ENCODE measurements around the gene HNRNPH1.
"Not testable (repeated sequence)": the region's sequence is repeated elsewhere in the genome, so short reads cannot be mapped to it uniquely, and the experiment has no call there.

HNRNPH1 gene

GRCh38 chr5:179641745-179642144, 18.3 kb upstream of the HNRNPH1 start:
- not testable (repeated sequence) for H3K27ac Mint-ChIP-seq; H3K9me3 Mint-ChIP-seq; H3K36me3 Mint-ChIP-seq (ENCODE audit: low read depth); H3K27me3 Mint-ChIP-seq (ENCODE audit: low read depth); H3K4me1 Mint-ChIP-seq (ENCODE audit: low read depth); H3K4me3 Mint-ChIP-seq; DNase-seq (ENCODE audit: low spot score)

- not testable (repeated sequence) for H3K36me3 Mint-ChIP-seq (ENCODE audit: low read depth); H3K27me3 Mint-ChIP-seq (ENCODE audit: low read depth); H3K9me3 Mint-ChIP-seq
Observed at GRCh38 chr5:179639296-179639695, 15.8 kb upstream of the HNRNPH1 start.

GRCh38 chr5:179634370-179635172, 11.1 kb upstream of the HNRNPH1 start:
- not testable (repeated sequence) for DNase-seq (ENCODE audit: low spot score); H3K4me3 Mint-ChIP-seq; H3K36me3 Mint-ChIP-seq (ENCODE audit: low read depth); H3K9me3 Mint-ChIP-seq; H3K27ac Mint-ChIP-seq; H3K4me1 Mint-ChIP-seq (ENCODE audit: low read depth); H3K27me3 Mint-ChIP-seq (ENCODE audit: low read depth)

More at GRCh38 chr5:179639296-179639695, 15.8 kb upstream of the HNRNPH1 start:
- not testable (repeated sequence) for H3K27ac Mint-ChIP-seq; DNase-seq (ENCODE audit: low spot score); H3K4me1 Mint-ChIP-seq (ENCODE audit: low read depth); H3K4me3 Mint-ChIP-seq

- not testable (repeated sequence) for H3K9me3 Mint-ChIP-seq; DNase-seq (ENCODE audit: low spot score); H3K27ac Mint-ChIP-seq; H3K27me3 Mint-ChIP-seq (ENCODE audit: low read depth); H3K36me3 Mint-ChIP-seq (ENCODE audit: low read depth); H3K4me1 Mint-ChIP-seq (ENCODE audit: low read depth)
- H3K4me3 Mint-ChIP-seq, result peak overlapping the region; percentile 52
Observed at GRCh38 chr5:179633501-179634369, 10.3 kb upstream of the HNRNPH1 start.

DNA sequence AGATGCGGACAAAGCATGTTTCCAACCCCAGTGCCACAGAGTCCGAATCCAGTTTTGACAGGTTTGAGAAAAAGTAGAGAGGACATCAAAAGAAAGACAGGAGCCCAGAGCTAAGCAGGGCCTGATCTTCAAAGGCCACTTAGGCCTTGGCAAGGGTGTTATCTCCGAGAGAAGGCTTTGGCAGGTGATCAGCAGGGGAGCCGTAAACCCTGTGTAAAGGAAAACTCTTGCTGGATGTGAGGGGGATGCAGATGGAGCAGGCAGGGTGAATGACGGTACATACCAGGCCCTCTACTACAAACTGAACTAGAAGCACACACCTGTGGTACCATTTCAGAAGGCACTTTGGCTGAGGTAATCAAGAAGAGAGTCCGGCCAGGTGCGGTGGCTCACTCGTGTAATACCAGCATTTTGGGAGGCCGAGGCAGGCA, 1.4 kb upstream of the HNRNPH1 start:
- H3K36me3 Mint-ChIP-seq (ENCODE audit: low read depth), result peaks cover 36% of the 10 kb centered on the region
- H3K27ac Mint-ChIP-seq, result peak overlapping the region; percentile 100
- H3K4me3 Mint-ChIP-seq, result peak overlapping the region; percentile 98
- H3K4me1 Mint-ChIP-seq (ENCODE audit: low read depth), result peaks cover 26% of the 10 kb centered on the region
- no peak for DNase-seq (ENCODE audit: low spot score)
- H3K9me3 Mint-ChIP-seq, result no peaks in the 10 kb centered on the region
- H3K27me3 Mint-ChIP-seq (ENCODE audit: low read depth), result peaks cover 5% of the 10 kb centered on the region

DNA sequence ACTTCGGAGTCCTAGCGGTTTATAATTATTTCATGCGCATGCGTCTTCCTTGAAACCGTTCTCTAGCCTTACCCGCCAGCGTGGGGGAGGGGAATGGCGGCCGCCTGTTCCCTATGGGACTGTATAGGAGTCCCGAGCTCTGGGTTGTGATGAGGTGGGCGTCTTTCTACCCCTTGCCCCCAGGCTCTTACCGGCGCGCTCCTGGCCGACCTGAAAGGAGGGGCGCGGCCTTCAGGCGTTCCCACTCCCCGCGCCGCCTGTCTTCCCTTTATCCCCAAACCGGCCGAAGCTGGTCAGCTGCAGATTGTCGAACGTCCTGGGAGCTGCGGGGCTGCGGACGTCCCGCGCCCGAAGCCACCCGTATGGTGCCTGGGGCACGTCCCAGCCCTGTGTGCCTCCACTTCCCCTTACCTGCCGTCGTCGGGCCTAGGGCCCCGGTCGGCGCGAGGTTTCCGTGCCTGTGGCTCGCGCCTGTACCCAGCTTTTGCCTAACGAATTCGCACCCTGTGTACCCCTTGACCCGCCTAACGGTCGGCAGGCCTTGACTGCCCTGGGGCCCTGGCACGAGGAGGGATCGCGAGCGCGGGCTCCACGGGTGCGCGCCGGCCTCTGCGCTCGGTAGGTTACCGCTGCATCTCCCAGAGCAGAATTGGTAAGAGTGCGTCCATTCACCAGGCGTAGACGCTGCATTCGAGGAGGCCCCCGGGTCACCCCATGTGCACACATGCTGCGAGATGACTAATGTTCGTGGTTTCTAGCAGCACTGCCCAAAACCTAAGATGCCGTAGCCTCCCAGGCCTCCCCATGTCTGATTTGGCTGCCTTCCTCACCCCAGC, 653 bp upstream of the HNRNPH1 start:
- DNase-seq (ENCODE audit: low spot score), result peak; percentile 71
- Mint-ChIP-seq H3K4me1 (ENCODE audit: low read depth) (peaks cover 30% of the 10 kb centered on the region), H3K9me3 (no peaks in the 10 kb centered on the region), H3K36me3 (ENCODE audit: low read depth) (peaks cover 42% of the 10 kb centered on the region), H3K4me3 (peak overlapping the region; percentile 98), H3K27me3 (ENCODE audit: low read depth) (peaks cover 5% of the 10 kb centered on the region), H3K27ac (peak overlapping the region; percentile 100)

- Mint-ChIP-seq H3K36me3 (ENCODE audit: low read depth) (peaks cover 65% of the 10 kb centered on the region), H3K4me1 (ENCODE audit: low read depth) (peaks cover 48% of the 10 kb centered on the region), H3K9me3 (no peaks in the 10 kb centered on the region), H3K27ac (peak overlapping the region; percentile 100), H3K27me3 (ENCODE audit: low read depth) (peaks cover 5% of the 10 kb centered on the region), H3K4me3 (peak overlapping the region; percentile 90)
- DNase-seq (ENCODE audit: low spot score), result no peak
Observed at GRCh38 chr5:179621551-179622214, 1.8 kb downstream of the HNRNPH1 start.

DNA sequence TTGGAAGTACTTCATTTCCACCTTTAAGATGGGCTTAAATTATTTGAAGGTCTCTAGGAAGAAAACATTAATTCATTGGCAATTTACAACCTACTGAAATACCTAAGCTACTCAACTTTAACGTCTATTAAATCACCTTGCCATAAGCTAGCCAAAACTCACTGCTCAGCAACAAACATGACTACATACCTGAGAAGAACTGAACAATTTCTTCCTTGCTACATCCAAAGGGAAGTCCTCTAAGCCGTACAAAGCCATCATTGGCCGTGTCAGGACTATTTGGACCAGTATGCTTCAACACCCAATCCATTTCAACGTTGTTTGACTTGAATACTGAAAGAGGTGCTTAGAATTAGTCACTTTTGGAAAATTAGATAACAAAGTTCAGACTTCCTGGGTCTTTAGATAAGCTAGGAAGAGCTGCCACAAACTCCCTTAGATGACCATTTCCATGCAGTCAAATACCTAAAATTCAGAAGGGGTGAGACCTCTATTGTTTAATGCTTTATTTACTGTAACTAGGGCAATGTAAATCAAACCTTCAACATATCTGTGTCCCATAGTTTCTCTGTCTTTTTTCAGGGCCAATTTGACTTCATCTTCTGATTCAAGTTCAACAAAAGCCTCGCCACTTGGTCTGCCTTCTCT, 2.6 kb downstream of the HNRNPH1 start:
- H3K9me3 Mint-ChIP-seq, result no peaks in the 10 kb centered on the region
- peak overlapping the region; percentile 100 for H3K27ac Mint-ChIP-seq
- peak overlapping the region; percentile 90 for H3K4me3 Mint-ChIP-seq
- peaks cover 52% of the 10 kb centered on the region for H3K4me1 Mint-ChIP-seq (ENCODE audit: low read depth)
- no peak for DNase-seq (ENCODE audit: low spot score)
- H3K36me3 Mint-ChIP-seq (ENCODE audit: low read depth), result peaks cover 73% of the 10 kb centered on the region
- H3K27me3 Mint-ChIP-seq (ENCODE audit: low read depth), result peaks cover 5% of the 10 kb centered on the region

DNA sequence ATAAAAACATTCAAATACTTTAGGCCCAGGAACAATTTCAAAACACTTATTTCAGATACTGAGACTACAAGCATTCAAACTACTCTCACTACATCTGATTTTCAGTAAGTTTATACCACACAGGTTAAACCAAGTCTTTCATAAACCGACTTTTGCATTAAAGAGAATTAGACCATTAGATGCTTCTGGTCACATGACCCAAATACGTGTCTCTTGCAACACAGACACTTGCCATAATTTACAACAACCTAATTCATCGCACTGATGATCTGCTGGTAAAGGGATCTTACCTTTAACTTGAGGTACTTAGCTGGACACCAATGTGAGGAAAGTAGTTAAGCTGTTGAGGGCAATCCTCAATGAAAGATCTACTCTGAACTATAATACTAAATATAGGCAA, 3.2 kb downstream of the HNRNPH1 start:
- Mint-ChIP-seq H3K27ac (peak overlapping the region; percentile 100), H3K9me3 (no peaks in the 10 kb centered on the region), H3K4me1 (ENCODE audit: low read depth) (peaks cover 55% of the 10 kb centered on the region), H3K4me3 (peak overlapping the region; percentile 90), H3K27me3 (ENCODE audit: low read depth) (peaks cover 5% of the 10 kb centered on the region), H3K36me3 (ENCODE audit: low read depth) (peaks cover 76% of the 10 kb centered on the region)
- DNase-seq (ENCODE audit: low spot score), result no peak

- no peaks in the 10 kb centered on the region for H3K9me3 Mint-ChIP-seq
- H3K27ac Mint-ChIP-seq, result no peak overlapping the region
- H3K36me3 Mint-ChIP-seq (ENCODE audit: low read depth), result peaks cover 79% of the 10 kb centered on the region
- H3K4me3 Mint-ChIP-seq, result peak overlapping the region; percentile 90
- H3K27me3 Mint-ChIP-seq (ENCODE audit: low read depth), result peaks cover 5% of the 10 kb centered on the region
- H3K4me1 Mint-ChIP-seq (ENCODE audit: low read depth), result peaks cover 52% of the 10 kb centered on the region
- no peak for DNase-seq (ENCODE audit: low spot score)
Observed at GRCh38 chr5:179619776-179620175, 3.7 kb downstream of the HNRNPH1 start.

DNA sequence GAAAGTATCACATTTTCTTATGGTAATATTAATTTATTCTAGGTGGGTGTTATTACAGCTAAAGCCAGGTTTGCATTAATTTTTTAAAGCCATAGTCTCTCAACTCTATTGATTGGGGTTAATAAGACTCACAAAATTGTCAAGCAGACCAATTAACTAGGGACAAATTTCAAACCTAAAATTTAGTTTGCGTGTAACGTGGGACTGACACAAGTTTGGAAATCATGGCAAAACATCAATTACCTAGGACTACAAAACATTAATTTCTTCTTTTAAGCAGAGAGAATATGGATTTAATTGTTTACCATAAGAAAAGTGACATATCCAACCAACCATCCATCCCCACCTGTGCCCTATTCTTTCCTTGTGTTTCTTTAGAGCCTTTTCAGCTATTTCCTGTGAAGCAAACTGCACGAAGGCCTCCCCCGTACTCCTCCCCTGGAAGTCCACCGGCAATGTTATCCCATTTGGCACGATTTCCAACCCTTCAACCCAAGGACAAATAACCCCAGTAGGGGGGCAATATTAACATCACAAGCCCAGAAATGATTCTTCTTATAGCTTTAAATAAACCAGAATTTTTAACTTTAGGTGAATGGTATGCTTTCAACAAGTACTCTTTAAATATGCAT, 4.4 kb downstream of the HNRNPH1 start:
- H3K9me3 Mint-ChIP-seq, result no peaks in the 10 kb centered on the region
- H3K36me3 Mint-ChIP-seq (ENCODE audit: low read depth), result peaks cover 87% of the 10 kb centered on the region
- H3K27ac Mint-ChIP-seq, result peak overlapping the region; percentile 80
- H3K4me1 Mint-ChIP-seq (ENCODE audit: low read depth), result peaks cover 47% of the 10 kb centered on the region
- H3K4me3 Mint-ChIP-seq, result peak overlapping the region; percentile 90
- no peak for DNase-seq (ENCODE audit: low spot score)
- H3K27me3 Mint-ChIP-seq (ENCODE audit: low read depth), result peaks cover 5% of the 10 kb centered on the region

DNA sequence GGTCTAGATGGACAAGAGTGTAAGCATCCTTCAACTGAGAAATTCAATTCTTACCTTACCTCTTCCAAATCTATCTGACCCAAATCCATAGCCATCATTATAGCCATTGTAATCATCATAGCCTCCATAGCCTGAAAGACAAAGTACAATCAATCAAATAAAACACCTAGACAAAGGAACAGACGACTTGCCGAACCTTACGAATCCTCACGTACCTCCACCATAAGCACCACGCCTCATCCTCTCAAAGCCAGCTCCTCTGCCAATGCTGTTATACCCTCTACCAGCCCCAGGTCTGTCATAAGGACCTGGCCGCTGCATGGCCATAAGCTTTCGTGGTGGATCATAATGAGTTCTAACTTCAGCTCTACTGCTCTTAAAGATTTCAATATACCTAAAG, 5.5 kb downstream of the HNRNPH1 start:
- Mint-ChIP-seq H3K36me3 (ENCODE audit: low read depth) (peaks cover 91% of the 10 kb centered on the region), H3K27me3 (ENCODE audit: low read depth) (no peaks in the 10 kb centered on the region), H3K9me3 (no peaks in the 10 kb centered on the region), H3K4me3 (peak overlapping the region; percentile 25), H3K4me1 (ENCODE audit: low read depth) (peaks cover 55% of the 10 kb centered on the region), H3K27ac (peak overlapping the region; percentile 9)
- no peak for DNase-seq (ENCODE audit: low spot score)

Data from T-helper 2 cell treated with Interferon-gamma antibody and Interleukin-4, amounts not matched to agents 5 μg/mL and 100 μg/mL, for 36 hours (primary cell).